Osteoblast (primary cell): ENCODE measurements around the gene PTPN14. TPM values are rescaled to one million over a fixed set of nuclear protein-coding genes. Genes with fewer than 3 reads are reported as not detected.

ENCODE experiments used
- DNase-seq: peaks from one replicate; pipeline ENCODE4 v3.0.0; 2011; ENCODE audit warnings: low spot score, mixed read lengths; ENCODE audit not compliant: insufficient read length; ENCODE audit errors: missing footprints
- H2AFZ ChIP-seq: 2 replicates; pipeline ENCODE4 v1.6.0; 2011; ENCODE audit warnings: mild to moderate bottlenecking, low read length
- H3K27ac ChIP-seq: 2 replicates; pipeline ENCODE4 v1.5.1; 2011; ENCODE audit warnings: mild to moderate bottlenecking, low read depth, low read length, moderate library complexity
- H3K27me3 ChIP-seq: 2 replicates; pipeline ENCODE4 v1.6.0; 2012; ENCODE audit warnings: mild to moderate bottlenecking, control low read depth, inconsistent platforms, low read length, moderate library complexity; ENCODE audit not compliant: insufficient read depth
- H3K36me3 ChIP-seq: 2 replicates; pipeline ENCODE4 v1.5.1; 2011; ENCODE audit warnings: mild to moderate bottlenecking, low read length, control low read depth, moderate library complexity; ENCODE audit not compliant: insufficient read depth
- H3K4me1 ChIP-seq: 2 replicates; pipeline ENCODE4 v1.5.1; 2011; ENCODE audit warnings: mild to moderate bottlenecking, low read length, control low read depth, moderate library complexity; ENCODE audit not compliant: insufficient read depth
- H3K4me2 ChIP-seq: 2 replicates; pipeline ENCODE4 v1.6.0; 2011; ENCODE audit warnings: mild to moderate bottlenecking, low read length; ENCODE audit not compliant: insufficient read depth
- H3K4me3 ChIP-seq: fragments of 200-600 bp; sonication (generic); 3 replicates; pipeline ENCODE4 v1.5.1; 2012; ENCODE audit warnings: mild to moderate bottlenecking, low read length, inconsistent platforms; ENCODE audit not compliant: insufficient read depth
- H3K79me2 ChIP-seq: 2 replicates; pipeline ENCODE4 v1.6.0; 2012; ENCODE audit warnings: mild to moderate bottlenecking, low read length, control low read depth, inconsistent platforms; ENCODE audit not compliant: insufficient read depth
- H3K9me3 ChIP-seq: 2 replicates; pipeline ENCODE4 v1.5.1; 2011; ENCODE audit warnings: low read depth, low read length, control low read depth
- H4K20me1 ChIP-seq: 2 replicates; pipeline ENCODE4 v1.6.0; 2012; ENCODE audit warnings: mild to moderate bottlenecking, low read length, control low read depth; ENCODE audit not compliant: insufficient read depth
- CTCF ChIP-seq: IDR thresholded peaks from 2 replicates; pipeline ENCODE4 v1.5.1; 2011; ENCODE audit warnings: mild to moderate bottlenecking, low read depth, low read length, moderate library complexity; ENCODE audit errors: extremely low read depth
- total RNA-seq: library from RNA; depleted of rRNA; stranded (reverse); fragments of >200 nt; gene quantifications from 2 replicates; pipeline ENCODE4 v1.2.3, GENCODE V29; 2012

Gene PTPN14
- total RNA-seq, 1 donor, result 131 TPM

DNA sequence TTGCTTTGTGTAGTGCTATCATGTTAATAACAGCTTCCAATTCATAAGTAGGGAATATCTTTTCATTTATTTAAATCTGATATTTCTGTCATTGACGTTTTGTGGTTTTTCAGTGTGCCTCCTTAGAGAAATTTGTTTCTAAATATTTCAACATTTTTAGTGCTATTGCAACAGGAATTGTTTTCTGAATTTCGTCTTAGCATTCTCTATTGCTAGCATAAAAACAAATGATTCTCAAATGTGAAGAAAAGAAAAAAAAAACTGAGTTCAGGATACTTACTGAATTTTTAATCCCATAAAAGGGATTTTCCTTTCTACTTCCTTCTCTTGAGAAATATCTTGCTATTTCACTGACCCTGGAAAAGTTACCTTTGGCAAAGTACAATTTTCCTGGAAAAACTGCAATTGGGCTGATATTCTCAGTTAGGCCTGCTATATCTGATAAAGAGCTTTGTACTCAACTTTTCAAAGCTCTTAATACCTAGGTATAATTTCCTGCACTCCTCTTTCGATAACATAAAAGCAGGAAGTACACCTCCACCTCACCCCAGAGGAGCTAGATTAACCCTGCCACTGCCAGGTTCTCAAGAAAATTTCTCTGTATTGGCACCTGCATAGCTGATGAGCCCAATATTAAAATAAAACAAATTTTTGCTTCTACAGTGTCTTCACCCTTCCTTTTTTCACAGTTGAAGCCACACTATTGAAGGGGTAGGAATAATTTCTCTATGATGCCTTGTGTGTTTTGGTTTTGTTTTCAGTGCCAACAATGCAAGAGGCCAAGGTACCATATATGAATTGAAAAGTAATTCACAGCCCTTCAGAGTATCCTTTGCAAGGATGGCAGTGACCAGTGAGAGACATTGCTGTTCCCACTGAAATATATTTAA, 35.6 kb downstream of the PTPN14 start:
- Histone ChIP-seq H3K4me2 (peak overlapping the region; percentile 72), H3K27ac (peak overlapping the region; percentile 51), H3K27me3 (no peaks in the 10 kb centered on the region), H3K9me3 (no peaks in the 10 kb centered on the region), H3K4me3 (no peak overlapping the region), H2AFZ (no peak overlapping the region), H3K79me2 (peaks cover 100% of the 10 kb centered on the region), H3K4me1 (peaks cover 73% of the 10 kb centered on the region), H3K36me3 (peaks cover 6% of the 10 kb centered on the region), H4K20me1 (peaks cover 62% of the 10 kb centered on the region)
- no peak for TF ChIP-seq CTCF
- DNase-seq, result no peak

- Histone ChIP-seq H3K79me2 (peaks cover 100% of the 10 kb centered on the region), H3K4me2 (peak overlapping the region; percentile 72), H3K4me3 (peak overlapping the region; percentile 47), H3K27ac (peak overlapping the region; percentile 50), H3K36me3 (peaks cover 6% of the 10 kb centered on the region), H3K4me1 (peaks cover 68% of the 10 kb centered on the region), H3K27me3 (no peaks in the 10 kb centered on the region), H3K9me3 (no peaks in the 10 kb centered on the region), H2AFZ (no peak overlapping the region), H4K20me1 (peaks cover 65% of the 10 kb centered on the region)
- TF ChIP-seq CTCF, result no peak
- DNase-seq, result no peak
Measured at GRCh38 chr1:214514819-214515383, 36.5 kb downstream of the PTPN14 start.

GRCh38 chr1:214514032-214514818, 37.2 kb downstream of the PTPN14 start:
- peaks cover 69% of the 10 kb centered on the region for H4K20me1 ChIP-seq
- H3K9me3 ChIP-seq, result no peaks in the 10 kb centered on the region
- no peaks in the 10 kb centered on the region for H3K27me3 ChIP-seq
- peaks cover 6% of the 10 kb centered on the region for H3K36me3 ChIP-seq
- H3K79me2 ChIP-seq, result peaks cover 99% of the 10 kb centered on the region
- peak; percentile 68 for DNase-seq
- H3K4me1 ChIP-seq, result peaks cover 62% of the 10 kb centered on the region
- no peak overlapping the region for H2AFZ ChIP-seq
- no peak for TF ChIP-seq CTCF
- peak overlapping the region; percentile 72 for H3K4me2 ChIP-seq
- peak overlapping the region; percentile 50 for H3K27ac ChIP-seq
- peak overlapping the region; percentile 47 for H3K4me3 ChIP-seq
